ENCODE results near the gene ADGRG7.

- TF ChIP-seq POLR2A (IDR thresholded peaks at IDR 0.05; ENCODE audit: low read depth, low read length) = no peak
- no peak for TF ChIP-seq TAF1 (IDR thresholded peaks at IDR 0.05; ENCODE audit: low read depth, low read length)
- TF ChIP-seq POLR2AphosphoS5 (IDR thresholded peaks at IDR 0.05; ENCODE audit: low read depth, low read length) = no peak
- TF ChIP-seq SPI1 (IDR thresholded peaks at IDR 0.05; ENCODE audit: low read depth, low read length) = no peak
- TF ChIP-seq PAX5 (IDR thresholded peaks at IDR 0.05; ENCODE audit: insufficient read depth, low read length, severe bottlenecking) = no peak
These were observed 87.8 kb downstream of the ADGRG7 start for GRCh38 chr3:100697172-100697571.
